ENCODE measurements around the gene HYLS1.

- TF ChIP-seq REST (IDR thresholded peaks at IDR 0.05; ENCODE audit: low read depth), result no peak
- no peak for TF ChIP-seq TAF1 (IDR thresholded peaks at IDR 0.05; ENCODE audit: low read depth)
- no peak for TF ChIP-seq FOXM1 (IDR thresholded peaks at IDR 0.05; ENCODE audit: borderline replicate concordance, low read depth)
- no peak for TF ChIP-seq NFIC (IDR thresholded peaks at IDR 0.05)
- TF ChIP-seq CREB1 (IDR thresholded peaks at IDR 0.05; ENCODE audit: low read depth), result no peak
Measured at GRCh38 chr11:125883375-125883774, 4.1 kb upstream of the HYLS1 start.

All from Ishikawa (cell line).